Thoracic aorta (tissue), 2 donors: Measurements from ENCODE around the gene OR51G2. TPM values are rescaled to one million over a fixed set of nuclear protein-coding genes. Genes with fewer than 3 reads are reported as not detected.

Experiments used
- ATAC-seq: fragments of 150-250 bp; one replicate; pipeline ENCODE4 v1.8.0; 2017; ENCODE audit warnings: low read depth; ENCODE audit not compliant: insufficient number of reproducible peaks, low FRiP score
- DNase-seq: peaks from one replicate; pipeline ENCODE4 v3.0.0-alpha.2; 2020; ENCODE audit warnings: low spot score
- H3K27ac ChIP-seq, 2 donors: fragments of 200-600 bp; sonication (generic); 1 replicate in 1 of 2; 2 replicates in 1 of 2; pipeline ENCODE4 v1.5.1; 2016; ENCODE audit warnings: mild to moderate bottlenecking in 2 of 2, moderate library complexity in 2 of 2
- H3K27me3 ChIP-seq: fragments of 200-600 bp; sonication (generic); replicated peaks from 2 replicates; pipeline ENCODE4 v1.6.0; 2016; ENCODE audit warnings: mild to moderate bottlenecking; ENCODE audit not compliant: insufficient read depth
- H3K36me3 ChIP-seq: fragments of 200-600 bp; sonication (generic); one replicate; pipeline ENCODE4 v1.5.1; 2016
- H3K4me1 ChIP-seq, 2 donors: fragments of 200-600 bp; sonication (generic); 1 replicate in 1 of 2; 2 replicates in 1 of 2; pipeline versions ENCODE4 v1.5.1 to v1.6.0; 2016; ENCODE audit warnings: low read depth in 2 of 2, mild to moderate bottlenecking in 1 of 2; ENCODE audit not compliant: control insufficient read depth in 1 of 2
- H3K4me3 ChIP-seq: fragments of 200-600 bp; sonication (generic); 2 replicates; pipeline ENCODE4 v1.5.1; 2016; ENCODE audit warnings: mild to moderate bottlenecking
- H3K9me3 ChIP-seq: fragments of 200-600 bp; sonication (generic); 2 replicates; pipeline ENCODE4 v1.5.1; 2016
- CTCF ChIP-seq: fragments of 200-600 bp; sonication (generic); IDR thresholded peaks from one replicate; pipeline ENCODE4 v1.5.1; 2019; ENCODE audit warnings: antibody characterized with exemption
- total RNA-seq, 2 donors: library from RNA; depleted of rRNA; stranded (reverse); fragments of >200 nt; gene quantifications; one replicate each; pipeline versions ENCODE4 v1.1.0 to v1.2.3, GENCODE V29; 2016

Gene OR51G2
- total RNA-seq, 2 donors from 2014 or later: not detected

- H3K9me3 ChIP-seq: no peaks in the 10 kb centered on the region
- DNase-seq (no peak), ATAC-seq (no peak)
- H3K27ac ChIP-seq: no peak overlapping the region
- no peak for TF ChIP-seq CTCF
- H3K4me3 ChIP-seq: no peak overlapping the region
- no peaks in the 10 kb centered on the region for H3K27me3 ChIP-seq
- no peaks in the 10 kb centered on the region for H3K4me1 ChIP-seq
- H3K36me3 ChIP-seq: no peaks in the 10 kb centered on the region
These were observed 17.6 kb upstream of the OR51G2 start for GRCh38 chr11:4936745-4937144.

GRCh38 chr11:4932751-4933150 is 13.6 kb upstream of the OR51G2 start:
- DNase-seq (no peak), ATAC-seq (no peak)
- H3K4me3 ChIP-seq: no peak overlapping the region
- no peak for TF ChIP-seq CTCF
- no peaks in the 10 kb centered on the region for H3K36me3 ChIP-seq
- no peaks in the 10 kb centered on the region for H3K9me3 ChIP-seq
- no peaks in the 10 kb centered on the region for H3K27me3 ChIP-seq
- H3K4me1 ChIP-seq: no peaks in the 10 kb centered on the region
- H3K27ac ChIP-seq: no peak overlapping the region

GRCh38 chr11:4926608-4927007 is 7.5 kb upstream of the OR51G2 start:
- H3K27me3 ChIP-seq: no peaks in the 10 kb centered on the region
- no peaks in the 10 kb centered on the region for H3K9me3 ChIP-seq
- ATAC-seq: no peak
- no peak overlapping the region for H3K4me3 ChIP-seq
- TF ChIP-seq CTCF: no peak
- H3K4me1 ChIP-seq: no peaks in the 10 kb centered on the region
- no peak for DNase-seq
- H3K36me3 ChIP-seq: no peaks in the 10 kb centered on the region
- H3K27ac ChIP-seq: no peak overlapping the region

GRCh38 chr11:4924239-4924638 is 5.1 kb upstream of the OR51G2 start, which contains the start of gene OR51G1:
Gene OR51G1 (minus strand): TSS chr11:4924339. CDS start chr11:4924339, 0 bp downstream.
- ATAC-seq (no peak), DNase-seq (no peak)
- Histone ChIP-seq H3K27ac (no peak within 1 kb of the TSS), H3K9me3 (no peaks in the 10 kb centered on the region), H3K4me1 (no peaks in the 10 kb centered on the region), H3K36me3 (no peaks in the 10 kb centered on the region), H3K4me3 (no peak within 1 kb of the TSS), H3K27me3 (no peaks in the 10 kb centered on the region)
- TF ChIP-seq CTCF: no peak

- ATAC-seq: no peak
- no peak for TF ChIP-seq CTCF
- H3K27ac ChIP-seq: no peak overlapping the region
- no peak overlapping the region for H3K4me3 ChIP-seq
- no peaks in the 10 kb centered on the region for H3K36me3 ChIP-seq
- no peaks in the 10 kb centered on the region for H3K27me3 ChIP-seq
- H3K4me1 ChIP-seq: no peaks in the 10 kb centered on the region
- no peak for DNase-seq
- H3K9me3 ChIP-seq: no peaks in the 10 kb centered on the region
These were observed 3.2 kb upstream of the OR51G2 start for GRCh38 chr11:4922304-4922703.
